Chondrocyte (in vitro differentiated cells): ENCODE data around the gene MAD1L1. TPM values are rescaled to one million over a fixed set of nuclear protein-coding genes. Genes with fewer than 3 reads are reported as not detected.
A peak's percentile ranks its signal among the peaks of the same experiment; 100 is the strongest.

Experiments
- DNase-seq: peaks from one replicate; pipeline ENCODE4 v3.0.0; 2021; ENCODE audit warnings: mixed read lengths, low spot score
- H3K27ac Mint-ChIP-seq: one replicate; pipeline ENCODE4 v1.8.0; 2021; ENCODE audit warnings: mild to moderate bottlenecking, moderate library complexity, mixed read lengths; ENCODE audit not compliant: unreplicated experiment
- H3K27me3 Mint-ChIP-seq: 2 replicates; pipeline ENCODE4 v1.8.0; 2021; ENCODE audit warnings: low read depth, mixed read lengths
- H3K36me3 Mint-ChIP-seq: 2 replicates; pipeline ENCODE4 v1.8.0; 2021; ENCODE audit warnings: low read depth, mixed read lengths
- H3K4me1 Mint-ChIP-seq: 2 replicates; pipeline ENCODE4 v1.8.0; 2021; ENCODE audit warnings: low read depth, mild to moderate bottlenecking, mixed read lengths
- H3K4me3 Mint-ChIP-seq: one replicate; pipeline ENCODE4 v1.8.0; 2021; ENCODE audit warnings: mild to moderate bottlenecking, moderate library complexity, mixed read lengths; ENCODE audit not compliant: unreplicated experiment
- H3K9me3 Mint-ChIP-seq: 2 replicates; pipeline ENCODE4 v1.8.0; 2021; ENCODE audit warnings: low read depth, mixed read lengths
- CTCF ChIP-seq: fragments of 200-600 bp; sonication (generic); IDR thresholded peaks from 2 replicates; pipeline ENCODE4 v1.5.0; 2021; ENCODE audit warnings: antibody characterized with exemption, mild to moderate bottlenecking, moderate library complexity
- total RNA-seq: library from RNA; stranded (reverse); gene quantifications from 3 replicates; pipeline ENCODE4 v1.2.1, GENCODE V29; 2021

MAD1L1 gene
- total RNA-seq, 1 donor from 2014 or later, result 22.7 TPM

DNA sequence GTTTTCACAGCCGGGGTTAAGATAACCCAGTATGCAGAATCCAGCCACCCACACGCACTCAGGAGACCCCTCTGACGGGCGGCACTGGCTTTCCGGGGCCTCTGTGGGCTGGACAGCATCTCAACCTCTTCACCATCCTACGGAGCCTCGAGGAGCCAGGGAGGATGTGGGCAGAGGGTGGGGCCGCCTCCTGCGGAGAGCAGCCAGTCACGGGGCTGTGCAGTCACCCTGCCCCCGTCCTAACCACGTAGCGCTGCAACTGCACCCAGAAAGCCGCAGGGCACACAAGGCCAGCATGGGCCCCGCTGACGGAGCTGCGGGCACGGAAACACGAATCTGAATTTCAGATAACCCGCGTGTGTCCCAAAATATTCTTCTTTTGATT lies 292.4 kb downstream of the MAD1L1 start:
- H3K9me3 Mint-ChIP-seq, result no peaks in the 10 kb centered on the region
- H3K27ac Mint-ChIP-seq, result no peak overlapping the region
- TF ChIP-seq CTCF, result no peak
- H3K36me3 Mint-ChIP-seq, result peaks cover 2% of the 10 kb centered on the region
- peaks cover 8% of the 10 kb centered on the region for H3K4me1 Mint-ChIP-seq
- no peak overlapping the region for H3K4me3 Mint-ChIP-seq
- H3K27me3 Mint-ChIP-seq, result no peaks in the 10 kb centered on the region
- peak; percentile 81 for DNase-seq

DNA sequence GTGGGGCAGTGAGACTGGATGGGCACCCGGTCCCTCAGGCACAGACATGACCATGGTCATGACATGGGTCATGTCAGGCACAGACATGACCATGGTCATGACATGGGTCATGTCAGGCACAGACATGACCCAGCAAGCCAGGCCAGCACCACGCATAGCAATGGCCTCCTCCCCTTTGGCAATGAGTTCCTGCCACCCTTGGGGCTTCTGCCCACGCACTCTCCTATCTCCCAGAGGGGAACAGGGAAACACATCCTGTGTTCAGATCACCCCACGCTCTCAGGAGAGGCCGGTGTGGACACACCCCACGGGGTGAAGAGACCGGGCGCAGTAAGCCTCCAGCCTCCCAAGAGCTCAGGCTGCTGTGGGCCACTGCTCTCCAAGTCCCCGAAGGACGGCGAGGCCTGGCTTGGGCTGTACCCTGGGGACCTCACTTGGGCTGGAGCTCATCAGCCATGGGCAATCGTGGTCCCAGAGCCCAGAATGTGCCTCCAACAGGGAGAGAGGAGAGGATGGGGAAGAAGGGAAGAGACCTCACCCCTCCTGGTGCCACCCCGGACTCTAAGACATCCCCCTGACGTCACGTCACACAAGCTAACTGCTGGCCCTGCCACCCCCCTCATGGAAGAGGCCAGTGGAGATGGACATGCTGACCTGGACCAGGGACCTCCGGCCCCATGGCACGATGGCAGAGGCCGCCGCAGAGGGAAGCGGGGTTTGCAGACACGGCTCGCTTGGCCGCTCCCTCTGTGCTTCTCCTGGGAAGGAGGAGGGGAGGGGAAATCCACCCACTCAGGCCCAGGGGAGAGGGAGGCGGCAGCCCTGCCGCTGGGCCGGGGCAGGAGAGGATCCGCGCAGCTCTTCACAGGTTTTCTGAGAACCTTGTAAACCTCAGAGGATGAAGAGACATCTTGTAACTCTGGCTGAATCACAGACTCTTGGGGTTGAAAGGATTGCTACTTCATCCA lies 293.0 kb downstream of the MAD1L1 start:
- peak; percentile 86 for DNase-seq
- no peak for TF ChIP-seq CTCF
- no peaks in the 10 kb centered on the region for H3K27me3 Mint-ChIP-seq
- H3K4me3 Mint-ChIP-seq, result no peak overlapping the region
- no peak overlapping the region for H3K27ac Mint-ChIP-seq
- H3K9me3 Mint-ChIP-seq, result no peaks in the 10 kb centered on the region
- H3K4me1 Mint-ChIP-seq, result peaks cover 8% of the 10 kb centered on the region
- H3K36me3 Mint-ChIP-seq, result peaks cover 2% of the 10 kb centered on the region

DNA sequence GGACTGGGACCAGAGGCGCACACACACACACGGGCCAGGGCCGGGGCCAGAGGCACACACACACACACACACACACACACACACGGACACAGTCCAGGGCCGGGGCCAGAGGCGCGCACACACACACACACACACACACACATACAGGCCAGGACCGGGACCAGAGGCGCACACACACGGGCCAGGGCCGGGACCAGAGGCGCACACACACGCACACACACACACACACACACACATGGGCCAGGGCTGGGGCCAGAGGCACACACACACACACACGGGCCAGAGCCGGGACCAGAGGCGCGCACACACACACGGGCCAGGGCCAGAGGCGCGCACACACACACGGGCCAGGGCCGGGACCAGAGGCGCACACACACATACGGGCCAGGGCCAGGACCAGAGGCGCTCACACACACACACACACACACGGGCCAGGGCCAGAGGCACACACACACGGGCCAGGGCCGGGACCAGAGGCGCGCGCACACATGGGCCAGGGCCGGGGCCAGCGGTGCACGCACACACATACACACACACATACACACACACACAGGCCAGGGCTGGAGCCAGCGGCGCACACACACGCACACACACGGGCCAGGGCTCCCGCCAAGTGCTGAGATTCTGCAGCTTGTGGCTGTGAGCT lies 293.8 kb downstream of the MAD1L1 start:
- H3K27ac Mint-ChIP-seq, result no peak overlapping the region
- H3K9me3 Mint-ChIP-seq, result no peaks in the 10 kb centered on the region
- no peak overlapping the region for H3K4me3 Mint-ChIP-seq
- H3K36me3 Mint-ChIP-seq, result peaks cover 2% of the 10 kb centered on the region
- peak; percentile 83 for DNase-seq
- peaks cover 8% of the 10 kb centered on the region for H3K4me1 Mint-ChIP-seq
- no peaks in the 10 kb centered on the region for H3K27me3 Mint-ChIP-seq
- no peak for TF ChIP-seq CTCF

- Mint-ChIP-seq H3K27ac (no peak overlapping the region), H3K27me3 (no peaks in the 10 kb centered on the region), H3K36me3 (peaks cover 2% of the 10 kb centered on the region), H3K4me1 (peaks cover 8% of the 10 kb centered on the region), H3K9me3 (no peaks in the 10 kb centered on the region), H3K4me3 (no peak overlapping the region)
- DNase-seq, result peak; percentile 88
- TF ChIP-seq CTCF, result no peak
Observed at GRCh38 chr7:1937252-1937605, 295.5 kb downstream of the MAD1L1 start.

- Mint-ChIP-seq H3K4me1 (peaks cover 9% of the 10 kb centered on the region), H3K9me3 (no peaks in the 10 kb centered on the region), H3K4me3 (no peak overlapping the region), H3K27me3 (no peaks in the 10 kb centered on the region), H3K27ac (no peak overlapping the region), H3K36me3 (peaks cover 2% of the 10 kb centered on the region)
- no peak for TF ChIP-seq CTCF
- peak; percentile 82 for DNase-seq
Observed at GRCh38 chr7:1936531-1937251, 296.1 kb downstream of the MAD1L1 start.
